Measurements from ENCODE around the gene STRN4.

Gene STRN4

GRCh38 chr19:46744005-46744691, 2.1 kb downstream of the STRN4 start:
- DNase-seq (ENCODE audit: low read depth) = no peak

DNA sequence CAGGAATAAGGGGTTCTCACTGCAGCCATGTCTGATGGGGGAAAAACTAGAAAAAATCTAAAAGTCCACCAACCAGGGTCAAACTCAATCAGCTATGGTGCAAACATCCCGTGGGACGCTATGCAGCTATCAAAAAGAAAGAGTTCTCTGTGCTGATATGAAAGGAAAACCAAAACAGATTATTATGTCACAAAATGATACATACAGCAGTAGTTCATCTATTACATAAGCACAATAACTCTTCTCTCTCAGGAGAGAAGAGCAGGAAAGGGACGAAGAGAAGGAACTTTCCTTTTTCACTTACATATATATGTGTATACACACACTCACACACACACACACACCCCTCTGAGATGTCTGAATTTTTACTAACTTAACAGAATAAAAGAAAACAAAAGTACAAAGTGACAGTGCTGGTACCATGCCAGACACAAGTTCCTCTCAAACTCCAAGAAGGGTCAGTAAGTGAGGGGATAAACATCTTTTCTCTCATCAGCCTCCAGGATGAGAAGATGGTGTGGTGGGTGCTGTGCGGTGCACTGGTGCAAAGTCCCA, 3.2 kb downstream of the STRN4 start:
- DNase-seq (ENCODE audit: low read depth) = no peak

- no peak for DNase-seq (ENCODE audit: low read depth)
These were observed 4.8 kb downstream of the STRN4 start for GRCh38 chr19:46741447-46741846.

GRCh38 chr19:46739290-46739771, 6.9 kb downstream of the STRN4 start:
- DNase-seq (ENCODE audit: low read depth) = no peak

- no peak for DNase-seq (ENCODE audit: low read depth)
These were observed 8.5 kb downstream of the STRN4 start for GRCh38 chr19:46737761-46738171.

DNA sequence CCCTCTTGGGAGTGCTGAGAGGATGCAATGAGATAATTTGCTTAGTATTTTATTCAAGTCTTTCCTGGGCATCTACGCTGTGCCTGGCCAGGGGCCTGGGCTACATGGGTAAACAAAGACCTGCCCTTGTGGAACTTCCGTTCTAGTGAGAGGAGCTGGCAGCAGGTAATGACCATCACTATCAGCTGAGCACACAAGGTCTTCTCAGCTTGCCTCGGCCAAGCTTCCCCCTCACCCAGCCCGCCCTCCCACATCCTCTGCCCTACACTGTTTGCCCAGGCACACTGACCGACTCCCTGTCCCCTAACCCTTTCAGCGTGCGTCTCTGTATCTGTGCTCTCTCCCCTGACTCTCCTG, 9.0 kb downstream of the STRN4 start:
- DNase-seq (ENCODE audit: low read depth) = no peak

GRCh38 chr19:46736531-46737297, 9.5 kb downstream of the STRN4 start:
- peak; percentile 55 for DNase-seq (ENCODE audit: low read depth)

DNA sequence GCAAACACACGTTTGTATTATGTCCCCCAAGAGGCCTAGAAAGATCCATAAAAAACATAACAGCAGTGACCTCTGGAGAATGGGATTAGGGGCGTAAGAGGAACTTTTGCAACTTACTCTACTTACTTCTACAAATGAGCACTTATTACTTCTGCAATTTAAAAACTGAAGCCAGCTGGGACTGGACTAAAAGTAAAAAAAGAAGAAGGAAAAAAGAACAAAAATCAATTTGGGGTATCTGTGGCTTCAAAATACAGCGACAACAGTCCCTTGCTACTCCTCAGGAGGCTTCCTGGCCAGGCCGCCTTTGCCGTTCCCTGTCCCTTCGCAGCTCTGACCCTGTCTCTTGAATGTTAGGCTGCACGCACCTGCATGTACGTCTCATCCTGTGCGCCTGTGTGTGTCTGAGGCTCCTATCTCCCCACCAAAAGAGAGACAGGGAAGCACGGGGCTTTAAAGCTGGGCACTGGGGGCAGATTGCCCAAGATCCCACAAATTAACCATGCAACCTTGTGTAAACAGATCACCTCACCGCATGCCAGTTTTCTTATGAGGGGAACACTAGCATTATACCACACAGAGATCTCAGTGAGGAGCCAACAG, 12.5 kb downstream of the STRN4 start:
- no peak for DNase-seq (ENCODE audit: low read depth)

GRCh38 chr19:46732966-46733689, 13.1 kb downstream of the STRN4 start:
- DNase-seq (ENCODE audit: low read depth) = peak; percentile 51

GRCh38 chr19:46732172-46732938, 13.9 kb downstream of the STRN4 start:
- no peak for DNase-seq (ENCODE audit: low read depth)

- DNase-seq (ENCODE audit: low read depth) = peak; percentile 53
These were observed 14.7 kb downstream of the STRN4 start for GRCh38 chr19:46731584-46731983.

- DNase-seq (ENCODE audit: low read depth) = peak; percentile 97
These were observed 15.2 kb downstream of the STRN4 start for GRCh38 chr19:46731007-46731501.

- no peak for DNase-seq (ENCODE audit: low read depth)
These were observed 15.7 kb downstream of the STRN4 start for GRCh38 chr19:46730595-46730994.

DNA sequence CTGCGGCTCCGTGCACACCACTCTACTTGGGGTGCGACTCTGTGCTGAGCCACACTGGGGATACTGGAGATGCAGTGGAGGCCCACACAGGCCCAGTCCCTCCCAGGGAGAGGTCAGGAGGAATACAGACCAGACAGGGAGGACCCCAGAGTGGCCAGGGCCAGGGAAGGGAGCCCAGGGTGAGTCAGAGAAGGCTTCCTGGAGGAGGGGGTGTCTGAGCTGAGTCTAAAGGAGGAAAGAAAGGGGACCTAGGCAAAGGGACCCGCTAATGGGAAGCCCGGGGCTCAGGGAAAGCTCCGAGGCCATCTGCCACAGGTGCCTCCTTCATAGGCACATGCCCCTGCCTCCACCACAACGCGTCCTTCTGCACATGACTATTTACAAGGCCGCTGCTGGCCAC, 16.1 kb downstream of the STRN4 start:
- no peak for DNase-seq (ENCODE audit: low read depth)

GRCh38 chr19:46729696-46730095, 16.6 kb downstream of the STRN4 start:
- no peak for DNase-seq (ENCODE audit: low read depth)

DNA sequence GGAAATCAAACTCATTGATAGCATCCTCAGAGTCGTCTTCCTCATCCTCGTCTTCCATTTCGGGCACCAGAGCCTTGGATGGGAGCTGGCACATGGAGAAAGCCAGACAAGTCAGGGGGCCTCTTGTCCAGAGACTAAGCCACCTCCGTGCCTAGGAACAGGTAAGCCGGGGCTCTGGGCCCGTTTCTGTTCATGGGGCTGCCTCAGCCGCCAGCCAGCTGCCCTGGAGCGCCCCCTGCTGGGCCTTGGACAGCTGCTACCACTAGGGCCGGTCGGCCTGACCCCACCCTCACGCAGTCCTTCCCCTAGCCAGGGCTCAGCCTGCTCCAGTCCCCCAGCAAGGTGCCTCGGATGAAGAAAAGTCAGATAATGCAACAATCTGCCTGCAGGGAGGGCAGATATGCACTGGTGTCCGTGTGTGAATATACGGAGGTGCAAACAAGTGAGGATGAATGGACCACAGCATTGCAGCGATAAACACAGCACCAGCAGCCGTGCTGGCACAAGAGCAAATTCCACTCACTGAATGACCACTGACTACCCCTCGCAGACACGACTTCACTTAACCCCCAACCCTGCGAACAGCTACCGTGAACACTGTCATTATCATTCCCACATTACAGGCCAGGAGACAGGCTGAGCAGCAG, 17.4 kb downstream of the STRN4 start:
- DNase-seq (ENCODE audit: low read depth) = peak; percentile 61

DNA sequence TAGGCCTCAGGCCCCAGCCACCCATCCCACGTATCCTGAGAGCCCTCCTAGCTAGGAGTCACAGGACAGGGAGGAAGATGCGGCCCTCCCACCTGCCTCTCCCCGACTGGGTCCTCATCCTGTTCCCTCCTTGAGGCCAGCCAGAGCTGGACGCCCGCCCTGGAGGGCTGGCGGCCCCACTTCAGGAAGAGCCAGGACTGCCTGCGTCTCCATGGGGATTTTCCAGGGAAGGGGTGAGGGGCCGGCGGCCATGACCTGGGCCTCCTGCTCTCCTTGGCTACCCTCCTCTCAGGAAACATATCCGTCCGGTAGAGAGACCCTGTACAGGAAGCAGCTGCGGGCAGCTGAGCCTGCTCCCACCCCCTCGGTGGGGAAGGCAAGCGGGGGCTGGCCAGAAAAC, 18.0 kb downstream of the STRN4 start:
- DNase-seq (ENCODE audit: low read depth) = no peak

DNA sequence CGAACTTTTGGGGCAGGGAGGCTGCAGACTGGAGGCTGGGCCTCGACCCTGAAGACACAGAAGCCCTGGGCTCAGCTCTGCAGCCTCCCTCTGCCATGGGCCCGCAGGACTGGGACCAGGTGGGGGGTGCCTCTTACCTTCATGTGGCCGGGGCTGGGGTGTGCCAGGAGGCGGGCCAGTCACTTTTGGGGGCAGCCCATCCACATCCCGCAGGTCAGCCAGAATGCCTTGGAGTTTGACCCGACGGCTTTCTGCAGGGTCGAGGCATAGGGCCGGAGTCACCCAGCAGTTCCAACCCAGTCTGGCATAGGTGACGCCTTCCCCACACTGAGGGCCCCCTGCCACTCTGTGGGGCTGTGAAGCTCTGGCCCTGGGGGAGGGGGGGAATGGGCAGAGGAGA, 18.5 kb downstream of the STRN4 start:
- DNase-seq (ENCODE audit: low read depth) = no peak

DNA sequence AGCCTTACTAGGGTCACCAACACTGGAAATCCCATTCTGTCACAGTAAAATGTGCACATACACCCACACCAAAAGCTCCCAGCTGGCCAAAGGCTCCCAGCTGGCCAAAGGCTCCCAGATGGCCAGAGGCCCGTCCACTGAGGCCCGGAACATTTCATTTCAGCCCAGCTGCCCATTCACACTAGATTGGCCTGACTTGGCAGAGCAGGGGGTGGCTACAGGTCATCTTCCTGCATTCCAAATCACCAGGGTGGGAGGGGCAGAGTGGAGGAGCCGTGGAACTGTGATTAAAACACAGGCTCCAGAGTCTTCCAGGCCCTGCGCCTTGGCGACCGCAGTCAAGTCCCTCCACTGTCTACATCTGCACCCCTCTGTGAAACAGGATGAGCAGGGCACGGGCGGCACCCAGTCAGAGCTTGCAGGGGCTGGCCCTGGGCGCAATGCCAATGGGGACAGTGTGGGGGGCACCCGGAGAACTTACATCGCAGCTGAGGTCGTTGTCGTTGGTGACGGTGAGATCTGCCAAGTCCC, 19.2 kb downstream of the STRN4 start:
- DNase-seq (ENCODE audit: low read depth) = no peak

- no peak for DNase-seq (ENCODE audit: low read depth)
These were observed 19.7 kb downstream of the STRN4 start for GRCh38 chr19:46726551-46726950.
